Tibial nerve (tissue), 4 donors: ENCODE measurements around the gene RBM28. TPM values are rescaled to one million over a fixed set of nuclear protein-coding genes. Genes with fewer than 3 reads are reported as not detected.

ENCODE experiments used
- DNase-seq, 2 donors: peaks; one replicate each; pipeline ENCODE4 v3.0.0-alpha.2; 2019; ENCODE audit warnings: low spot score in 2 of 2
- H3K27ac ChIP-seq, 4 donors: fragments of 200-600 bp; sonication (generic) in 3 of 4; one replicate each; pipeline ENCODE4 v1.5.1; 2017 to 2019; ENCODE audit warnings: mild to moderate bottlenecking in 1 of 4
- H3K27me3 ChIP-seq, 2 donors: fragments of 200-600 bp; sonication (generic) in 1 of 2; one replicate each; pipeline versions ENCODE4 v1.5.1 to v1.6.0; 2017 to 2019
- H3K36me3 ChIP-seq, 3 donors: fragments of 200-600 bp; sonication (generic); one replicate each; pipeline ENCODE4 v1.5.1; 2018 to 2019
- H3K4me1 ChIP-seq, 4 donors: fragments of 200-600 bp; sonication (generic) in 3 of 4; one replicate each; pipeline ENCODE4 v1.5.1; 2017 to 2019
- H3K4me3 ChIP-seq, 4 donors: fragments of 200-600 bp; sonication (generic) in 3 of 4; one replicate each; pipeline ENCODE4 v1.5.1; 2017 to 2019; ENCODE audit warnings: mild to moderate bottlenecking in 1 of 4, moderate library complexity in 1 of 4
- H3K9me3 ChIP-seq, 4 donors: fragments of 200-600 bp; sonication (generic) in 3 of 4; one replicate each; pipeline ENCODE4 v1.5.1; 2017 to 2019
- CTCF ChIP-seq, 5 experiments: fragments of 200-600 bp in 3 of 5; fragments of 450-650 bp in 2 of 5; sonication (generic) in 3 of 5; IDR thresholded peaks; one replicate each; pipeline ENCODE4 v1.5.1; 2016 to 2019; ENCODE audit warnings: antibody characterized with exemption in 5 of 5, mild to moderate bottlenecking in 3 of 5, moderate library complexity in 2 of 5
- EP300 ChIP-seq, 2 donors: sonication (generic); formaldehyde crosslinking; IDR thresholded peaks; one replicate each; pipeline ENCODE4 v1.6.1; 2017; ENCODE audit warnings: antibody characterized with exemption in 2 of 2, mild to moderate bottlenecking in 1 of 2
- POLR2A ChIP-seq, 2 donors: fragments of 450-650 bp; IDR thresholded peaks; one replicate each; pipeline ENCODE4 v1.6.1; 2017; ENCODE audit warnings: antibody characterized with exemption in 2 of 2, mild to moderate bottlenecking in 2 of 2, moderate library complexity in 2 of 2
- WGBS, 2 donors: methylation state at CpG; one replicate each; pipeline ENCODE4 v1.1.5; 2018; 5-methylcytosine and 5-hydroxymethylcytosine counted together
- total RNA-seq, 4 donors: library from RNA; depleted of rRNA; stranded (reverse); fragments of >200 nt; gene quantifications; one replicate each; pipeline ENCODE4 v1.1.0, GENCODE V29; 2016

Gene RBM28, protein sequence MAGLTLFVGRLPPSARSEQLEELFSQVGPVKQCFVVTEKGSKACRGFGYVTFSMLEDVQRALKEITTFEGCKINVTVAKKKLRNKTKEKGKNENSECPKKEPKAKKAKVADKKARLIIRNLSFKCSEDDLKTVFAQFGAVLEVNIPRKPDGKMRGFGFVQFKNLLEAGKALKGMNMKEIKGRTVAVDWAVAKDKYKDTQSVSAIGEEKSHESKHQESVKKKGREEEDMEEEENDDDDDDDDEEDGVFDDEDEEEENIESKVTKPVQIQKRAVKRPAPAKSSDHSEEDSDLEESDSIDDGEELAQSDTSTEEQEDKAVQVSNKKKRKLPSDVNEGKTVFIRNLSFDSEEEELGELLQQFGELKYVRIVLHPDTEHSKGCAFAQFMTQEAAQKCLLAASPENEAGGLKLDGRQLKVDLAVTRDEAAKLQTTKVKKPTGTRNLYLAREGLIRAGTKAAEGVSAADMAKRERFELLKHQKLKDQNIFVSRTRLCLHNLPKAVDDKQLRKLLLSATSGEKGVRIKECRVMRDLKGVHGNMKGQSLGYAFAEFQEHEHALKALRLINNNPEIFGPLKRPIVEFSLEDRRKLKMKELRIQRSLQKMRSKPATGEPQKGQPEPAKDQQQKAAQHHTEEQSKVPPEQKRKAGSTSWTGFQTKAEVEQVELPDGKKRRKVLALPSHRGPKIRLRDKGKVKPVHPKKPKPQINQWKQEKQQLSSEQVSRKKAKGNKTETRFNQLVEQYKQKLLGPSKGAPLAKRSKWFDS
- 10 to 100 TPM; 25.1 to 89.4 (median 51.0) TPM for total RNA-seq

DNA sequence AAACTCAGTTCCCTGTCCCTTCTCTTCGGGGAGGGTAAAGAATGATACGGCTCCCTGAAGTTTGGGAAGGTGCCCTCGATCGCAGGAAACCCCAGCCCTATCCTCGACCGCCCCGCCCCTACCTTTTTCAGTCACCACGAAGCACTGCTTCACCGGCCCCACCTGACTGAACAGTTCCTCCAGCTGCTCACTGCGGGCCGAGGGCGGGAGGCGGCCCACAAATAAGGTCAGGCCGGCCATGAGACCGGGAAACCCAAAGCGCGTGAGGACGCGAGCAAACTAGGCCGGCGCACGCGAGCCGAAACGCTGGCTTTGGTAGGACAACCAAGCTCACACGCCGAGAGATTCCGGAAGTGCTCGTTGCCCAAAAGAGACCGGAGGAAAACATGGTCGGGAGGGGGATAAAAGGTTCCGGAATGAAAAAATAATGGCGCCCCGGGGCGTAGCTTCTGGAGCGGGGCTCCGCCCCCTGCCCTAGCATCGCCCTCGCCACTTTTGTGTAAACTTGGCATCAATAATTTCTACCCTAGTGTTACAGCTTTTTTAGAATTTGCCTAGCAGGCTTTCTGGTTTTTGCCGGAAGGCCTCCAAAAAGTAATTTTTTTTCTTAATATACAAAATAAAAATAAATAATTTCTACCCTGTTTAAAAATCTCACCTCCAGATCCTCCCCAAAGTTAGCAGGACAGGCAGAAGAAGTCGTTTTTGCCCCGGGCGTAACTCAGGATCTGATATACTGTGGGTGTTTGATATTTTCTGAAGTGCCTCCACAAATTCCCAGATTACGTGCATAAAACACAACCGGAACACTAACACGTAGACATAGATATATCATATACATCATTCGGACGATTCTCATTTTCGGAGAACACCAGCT lies at the start of gene RBM28:
TSS of gene RBM28 (minus strand) at position 355 of the 877 bp plus-strand sequence. CDS start at position 240, 115 bp downstream.
- WGBS, 2 donors: 13% methylated on average over 49 of the region's 49 CpGs
- peak; percentile 66 to 81 for DNase-seq
- peaks cover 0 to 33% (median 14%) of the 10 kb centered on the region in 4 donors for H3K4me1 ChIP-seq
- H3K9me3 ChIP-seq: no peaks in the 10 kb centered on the region
- H3K27me3 ChIP-seq: no peaks in the 10 kb centered on the region
- peaks cover 0 to 11% (median 0%) of the 10 kb centered on the region in 3 donors for H3K36me3 ChIP-seq
- peak within 1 kb of the TSS; percentile 56 to 88 (median 70) for H3K4me3 ChIP-seq
- TF ChIP-seq EP300 (IDR thresholded peaks at IDR 0.05): peak; percentile 31 to 90
- TF ChIP-seq POLR2A (IDR thresholded peaks at IDR 0.05): peak in 1 of 2 donors; percentile 43
- TF ChIP-seq CTCF (IDR thresholded peaks at IDR 0.05): peak in 1 of 5 experiments; percentile 25
- peak within 1 kb of the TSS in 3 of 4 donors; percentile 64 to 85 (median 78) for H3K27ac ChIP-seq

- WGBS, 2 donors: 85 to 91% methylated on average over 18 of the region's 18 CpGs
- no peak overlapping the region for H3K4me3 ChIP-seq
- no peaks in the 10 kb centered on the region for H3K27me3 ChIP-seq
- peaks cover 0 to 66% (median 14%) of the 10 kb centered on the region in 3 donors for H3K36me3 ChIP-seq
- H3K27ac ChIP-seq: no peak overlapping the region
- H3K9me3 ChIP-seq: no peaks in the 10 kb centered on the region
- peaks cover 0 to 3% (median 0%) of the 10 kb centered on the region in 4 donors for H3K4me1 ChIP-seq
- TF ChIP-seq POLR2A (IDR thresholded peaks at IDR 0.05) (no peak), EP300 (IDR thresholded peaks at IDR 0.05) (no peak), CTCF (IDR thresholded peaks at IDR 0.05) (no peak)
- no peak for DNase-seq
Observed at GRCh38 chr7:128392446-128393327, 49.0 kb upstream of the RBM28 start.

DNA sequence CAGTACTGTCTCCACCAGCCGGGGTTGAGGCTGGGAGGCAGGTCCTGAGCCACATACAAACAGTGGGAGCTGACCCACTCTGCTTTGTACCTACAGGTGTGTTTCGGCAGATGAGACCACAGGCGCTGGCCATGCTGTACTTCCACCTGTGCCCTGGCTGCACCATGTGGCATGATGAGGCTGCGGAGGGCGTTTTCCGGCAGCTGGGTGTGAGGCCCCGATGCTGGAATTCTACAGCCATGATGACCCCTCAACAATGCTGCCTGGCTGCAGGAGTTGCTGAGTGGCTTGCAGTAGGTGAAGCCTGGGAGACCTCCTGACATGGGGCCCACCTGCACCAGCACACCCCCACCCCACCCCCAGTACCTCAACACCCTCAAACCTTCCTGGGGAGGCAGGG lies 48.1 kb upstream of the RBM28 start:
- peaks cover 0 to 57% (median 9%) of the 10 kb centered on the region in 3 donors for H3K36me3 ChIP-seq
- TF ChIP-seq CTCF (IDR thresholded peaks at IDR 0.05): no peak
- peaks cover 0 to 10% (median 0%) of the 10 kb centered on the region in 4 donors for H3K4me1 ChIP-seq
- H3K9me3 ChIP-seq: no peaks in the 10 kb centered on the region
- no peak for DNase-seq
- no peak overlapping the region for H3K4me3 ChIP-seq
- 90 to 97% methylated on average over 6 to 7 of the region's 7 CpGs for WGBS, 2 donors
- no peaks in the 10 kb centered on the region for H3K27me3 ChIP-seq
- H3K27ac ChIP-seq: no peak overlapping the region

DNA sequence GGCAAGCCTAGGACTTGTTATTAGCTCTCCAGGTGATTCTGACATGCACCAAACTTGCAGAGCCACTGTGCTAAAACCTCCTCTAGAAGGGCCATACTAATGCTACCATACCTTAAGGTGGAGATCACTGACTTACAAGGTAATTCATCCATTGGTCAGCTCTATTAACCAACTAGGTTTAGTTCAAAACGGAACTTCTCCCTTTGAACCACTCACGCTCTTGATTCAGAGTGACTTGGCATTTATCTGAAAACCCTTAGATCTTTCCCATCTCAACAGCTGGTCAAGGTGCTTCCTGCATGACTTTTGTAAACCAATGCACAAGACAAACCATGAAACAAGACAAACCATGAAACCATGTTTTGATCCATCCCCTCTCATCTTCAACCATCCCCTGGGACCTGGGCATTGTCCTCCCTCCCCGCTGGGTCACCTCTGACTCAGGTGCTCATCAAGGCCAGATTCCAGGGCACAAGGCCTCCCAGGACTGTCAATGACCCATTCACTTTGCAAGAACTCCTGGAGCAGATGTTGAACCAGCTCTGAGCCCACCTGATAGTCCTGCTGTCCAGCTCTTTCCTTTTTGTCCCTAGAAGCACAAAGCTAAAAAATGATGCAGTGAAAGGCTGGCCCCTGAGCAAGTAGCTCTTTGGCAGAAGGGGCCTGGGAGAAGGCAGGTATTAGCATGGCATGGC lies 47.3 kb upstream of the RBM28 start:
- peaks cover 0 to 10% (median 0%) of the 10 kb centered on the region in 4 donors for H3K4me1 ChIP-seq
- 74 to 86% methylated on average over 3 of the region's 3 CpGs for WGBS, 2 donors
- H3K9me3 ChIP-seq: no peaks in the 10 kb centered on the region
- TF ChIP-seq CTCF (IDR thresholded peaks at IDR 0.05) (no peak), POLR2A (IDR thresholded peaks at IDR 0.05) (no peak), EP300 (IDR thresholded peaks at IDR 0.05) (no peak)
- H3K36me3 ChIP-seq: peaks cover 0 to 50% (median 5%) of the 10 kb centered on the region in 3 donors
- H3K27ac ChIP-seq: no peak overlapping the region
- no peaks in the 10 kb centered on the region for H3K27me3 ChIP-seq
- no peak overlapping the region for H3K4me3 ChIP-seq
- no peak for DNase-seq
